Liver (tissue), 3 donors: Measurements from ENCODE around the gene SKI.

ENCODE experiments used
- CTCF ChIP-seq: fragments of 150-350 bp; IDR thresholded peaks from 2 replicates; pipeline ENCODE4 v1.5.1; 2017; ENCODE audit warnings: improper control_type of control experiment, low read depth, low read length; ENCODE audit not compliant: missing input control
- EGR1 ChIP-seq, 2 donors: IDR thresholded peaks; 2 replicates each; pipeline ENCODE4 v1.6.1; 2016 to 2018; ENCODE audit warnings: antibody characterized with exemption in 2 of 2, low read depth in 2 of 2
- FOXA1 ChIP-seq: IDR thresholded peaks from 2 replicates; pipeline ENCODE4 v1.6.1; 2016; ENCODE audit warnings: antibody characterized with exemption
- GABPA ChIP-seq, 2 donors: IDR thresholded peaks in 1 of 2; conservative IDR thresholded peaks in 1 of 2; 2 replicates each; pipeline ENCODE4 v1.6.1; 2016; ENCODE audit warnings: antibody characterized with exemption in 2 of 2, mild to moderate bottlenecking in 1 of 2, moderate library complexity in 1 of 2
- HNF4A ChIP-seq, 2 donors: conservative IDR thresholded peaks; 2 replicates each; pipeline ENCODE4 v1.6.1; 2016; ENCODE audit warnings: antibody characterized with exemption in 2 of 2, mild to moderate bottlenecking in 2 of 2
- RAD21 ChIP-seq, 2 donors: IDR thresholded peaks; 2 replicates each; pipeline ENCODE4 v1.6.1; 2016; ENCODE audit warnings: antibody characterized with exemption in 2 of 2, mild to moderate bottlenecking in 2 of 2
- REST ChIP-seq: IDR thresholded peaks from 2 replicates; pipeline ENCODE4 v1.6.1; 2016; ENCODE audit warnings: antibody characterized with exemption, mild to moderate bottlenecking
- SP1 ChIP-seq: IDR thresholded peaks from 2 replicates; pipeline ENCODE4 v1.6.1; 2018; ENCODE audit warnings: antibody characterized with exemption, mild to moderate bottlenecking
- YY1 ChIP-seq: IDR thresholded peaks from 2 replicates; pipeline ENCODE4 v1.6.1; 2016; ENCODE audit warnings: antibody characterized with exemption, mild to moderate bottlenecking
- TF ChIP-seq, protein P1 (sequence below): IDR thresholded peaks from 2 replicates; pipeline ENCODE4 v1.6.1; 2016; ENCODE audit warnings: antibody characterized with exemption
- donor health status: healthy.
- donor health status: healthy.

DNA sequence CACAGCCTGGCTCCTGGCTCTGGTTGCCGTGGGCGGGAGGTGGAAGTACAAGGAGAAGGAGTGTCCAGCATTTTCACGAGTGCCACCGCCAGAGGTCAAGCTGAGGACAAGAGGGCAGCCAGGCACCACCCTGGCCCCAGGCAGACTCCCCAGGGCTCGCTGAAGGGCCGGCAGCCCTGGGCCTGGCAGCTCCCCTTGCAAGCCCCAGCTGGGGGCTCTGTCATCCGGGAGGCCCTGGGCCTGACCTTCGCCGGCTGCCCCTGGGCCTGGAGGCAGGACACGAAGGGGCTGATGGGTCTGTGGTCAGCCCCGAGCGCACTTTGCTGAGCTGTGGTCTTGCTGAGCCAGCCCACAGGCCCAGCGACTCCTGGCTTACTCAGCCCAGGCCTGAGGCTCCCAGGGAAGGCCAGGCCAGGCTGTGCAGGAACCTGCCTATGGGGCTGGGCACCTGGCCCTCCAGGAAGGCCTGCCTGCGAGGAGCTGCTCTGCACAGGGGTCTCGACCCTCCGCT is 88.4 kb downstream of the SKI start:
- no peak for TF ChIP-seq CTCF
- TF ChIP-seq GABPA (IDR thresholded peaks at IDR 0.05 in 1 of 2, conservative IDR thresholded peaks at IDR 0.05 in 1 of 2): no peak
- no peak for TF ChIP-seq RAD21 (IDR thresholded peaks at IDR 0.05)
- no peak for TF ChIP-seq YY1
- no peak for TF ChIP-seq REST
- TF ChIP-seq EGR1 (IDR thresholded peaks at IDR 0.05; ENCODE audit: low read depth in 2 of 2): no peak
- TF ChIP-seq SP1: no peak
- TF ChIP-seq, protein P1, sequence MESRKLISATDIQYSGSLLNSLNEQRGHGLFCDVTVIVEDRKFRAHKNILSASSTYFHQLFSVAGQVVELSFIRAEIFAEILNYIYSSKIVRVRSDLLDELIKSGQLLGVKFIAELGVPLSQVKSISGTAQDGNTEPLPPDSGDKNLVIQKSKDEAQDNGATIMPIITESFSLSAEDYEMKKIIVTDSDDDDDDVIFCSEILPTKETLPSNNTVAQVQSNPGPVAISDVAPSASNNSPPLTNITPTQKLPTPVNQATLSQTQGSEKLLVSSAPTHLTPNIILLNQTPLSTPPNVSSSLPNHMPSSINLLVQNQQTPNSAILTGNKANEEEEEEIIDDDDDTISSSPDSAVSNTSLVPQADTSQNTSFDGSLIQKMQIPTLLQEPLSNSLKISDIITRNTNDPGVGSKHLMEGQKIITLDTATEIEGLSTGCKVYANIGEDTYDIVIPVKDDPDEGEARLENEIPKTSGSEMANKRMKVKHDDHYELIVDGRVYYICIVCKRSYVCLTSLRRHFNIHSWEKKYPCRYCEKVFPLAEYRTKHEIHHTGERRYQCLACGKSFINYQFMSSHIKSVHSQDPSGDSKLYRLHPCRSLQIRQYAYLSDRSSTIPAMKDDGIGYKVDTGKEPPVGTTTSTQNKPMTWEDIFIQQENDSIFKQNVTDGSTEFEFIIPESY: no peak
- no peak for TF ChIP-seq HNF4A (conservative IDR thresholded peaks at IDR 0.05)
- no peak for TF ChIP-seq FOXA1
